Left lung (tissue), 10 donors: Measurements from ENCODE around the gene ARMH3. TPM values are rescaled to one million over a fixed set of nuclear protein-coding genes. Genes with fewer than 3 reads are reported as not detected.

Experiments used
- ATAC-seq: fragments of 200-7000 bp; cut with Tn5 transposase; one replicate; pipeline ENCODE4 v1.9.1; 2020; ENCODE audit warnings: moderate library complexity
- DNase-seq, 4 donors: peaks; one replicate each; pipeline ENCODE4 v3.0.0-alpha.2; 2013 to 2020
- H3K27ac ChIP-seq, 2 donors: fragments of 200-600 bp; sonication (generic) in 1 of 2; one replicate each; pipeline versions ENCODE4 v1.5.0 to v1.8.0; 2020 to 2021
- H3K27me3 ChIP-seq, 2 donors: fragments of 200-600 bp; sonication (generic) in 1 of 2; one replicate each; pipeline versions ENCODE4 v1.5.0 to v1.8.0; 2020 to 2021
- H3K36me3 ChIP-seq, 2 donors: fragments of 200-600 bp; sonication (generic) in 1 of 2; one replicate each; pipeline versions ENCODE4 v1.5.0 to v1.8.0; 2020 to 2021
- H3K4me1 ChIP-seq, 2 donors: fragments of 200-600 bp; one replicate each; pipeline ENCODE4 v1.8.0; 2021
- H3K4me3 ChIP-seq, 2 donors: fragments of 200-600 bp; sonication (generic) in 1 of 2; one replicate each; pipeline versions ENCODE4 v1.5.0 to v1.8.0; 2020 to 2021; ENCODE audit warnings: mild to moderate bottlenecking in 1 of 2
- H3K9me3 ChIP-seq, 2 donors: fragments of 200-600 bp; sonication (generic) in 1 of 2; one replicate each; pipeline versions ENCODE4 v1.5.0 to v1.8.0; 2020 to 2021
- CTCF ChIP-seq, 2 donors: fragments of 200-600 bp; sonication (generic) in 1 of 2; IDR thresholded peaks; one replicate each; pipeline versions ENCODE4 v1.5.0 to v1.8.0; 2021; ENCODE audit warnings: antibody characterized with exemption in 2 of 2
- intact Hi-C, 2 donors: fragments of 100-400 bp; cut with DNase I; formaldehyde crosslinking; loops; one replicate each; pipeline versions ENCODE4 v1.11.2 to v1.14.2; 2022
- polyA plus RNA-seq, 6 donors: library from polyadenylated mRNA; unstranded; fragments of 120-200 nt; gene quantifications; one replicate each; pipeline ENCODE4 v1.2.1, GENCODE V29; 2013; ENCODE audit not compliant: insufficient read length in 6 of 6
- total RNA-seq, 2 donors: library from RNA; stranded (reverse); fragmentation: NEBNext Ultra II Directional; extraction: Animal tissue kit (Norgen Biotek cat#: 25700); gene quantifications; one replicate each; pipeline ENCODE4 v1.2.1, GENCODE V29; 2021
- donor health status: DM: no; HTN: yes; CAD: no.
- donor health status: DM: no; HTN: no; CAD: no.

Gene ARMH3
- total and polyA plus RNA-seq, 8 donors = 19.4 to 26.2 (median 23.4) TPM

- Histone ChIP-seq H3K27ac (no peak overlapping the region), H3K4me3 (no peak overlapping the region), H3K27me3 (no peaks in the 10 kb centered on the region), H3K9me3 (no peaks in the 10 kb centered on the region), H3K4me1 (no peaks in the 10 kb centered on the region), H3K36me3 (no peaks in the 10 kb centered on the region)
- ATAC-seq (no peak), DNase-seq (no peak)
- no peak for TF ChIP-seq CTCF (IDR thresholded peaks at IDR 0.05)
- intact Hi-C loops = no loop called here
Measured at GRCh38 chr10:102090772-102091171, 34.8 kb upstream of the ARMH3 start.

GRCh38 chr10:102086196-102086595 lies 30.2 kb upstream of the ARMH3 start:
- H3K27me3 ChIP-seq = no peaks in the 10 kb centered on the region
- no peak overlapping the region for H3K4me3 ChIP-seq
- H3K27ac ChIP-seq = no peak overlapping the region
- no peak for DNase-seq
- no peaks in the 10 kb centered on the region for H3K9me3 ChIP-seq
- no peaks in the 10 kb centered on the region for H3K36me3 ChIP-seq
- intact Hi-C loops = no loop called here
- H3K4me1 ChIP-seq = no peaks in the 10 kb centered on the region
- TF ChIP-seq CTCF (IDR thresholded peaks at IDR 0.05) = no peak
- ATAC-seq = no peak

- no peaks in the 10 kb centered on the region for H3K27me3 ChIP-seq
- no peak for TF ChIP-seq CTCF (IDR thresholded peaks at IDR 0.05)
- DNase-seq (no peak), ATAC-seq (no peak)
- H3K27ac ChIP-seq = no peak overlapping the region
- no peaks in the 10 kb centered on the region for H3K9me3 ChIP-seq
- H3K4me1 ChIP-seq = no peaks in the 10 kb centered on the region
- H3K4me3 ChIP-seq = no peak overlapping the region
- intact Hi-C loops = no loop called here
- H3K36me3 ChIP-seq = no peaks in the 10 kb centered on the region
Measured at GRCh38 chr10:102085336-102085735, 29.4 kb upstream of the ARMH3 start.

GRCh38 chr10:102083541-102083940 lies 27.6 kb upstream of the ARMH3 start:
- Histone ChIP-seq H3K36me3 (no peaks in the 10 kb centered on the region), H3K9me3 (no peaks in the 10 kb centered on the region), H3K27ac (no peak overlapping the region), H3K4me1 (no peaks in the 10 kb centered on the region), H3K27me3 (no peaks in the 10 kb centered on the region), H3K4me3 (no peak overlapping the region)
- no peak for DNase-seq
- no peak for ATAC-seq
- intact Hi-C loops = no loop called here
- TF ChIP-seq CTCF (IDR thresholded peaks at IDR 0.05) = no peak

GRCh38 chr10:102072673-102073527 lies 16.9 kb upstream of the ARMH3 start:
- ATAC-seq (peak; percentile 99), DNase-seq (peak in 3 of 4 donors; percentile 67 to 76 (median 74))
- no peaks in the 10 kb centered on the region for H3K9me3 ChIP-seq
- H3K27ac ChIP-seq = no peak overlapping the region
- H3K4me3 ChIP-seq = no peak overlapping the region
- H3K36me3 ChIP-seq = peaks cover 0 to 9% of the 10 kb centered on the region in 2 donors
- H3K27me3 ChIP-seq = no peaks in the 10 kb centered on the region
- peak; percentile 89 to 97 for TF ChIP-seq CTCF (IDR thresholded peaks at IDR 0.05)
- intact Hi-C loops = loop anchor here in 1 of 2 donors (10.0 kb wide), 1 partner anchor 238 kb away; no protein-coding TSS in a partner anchor
- peaks cover 3 to 21% of the 10 kb centered on the region in 2 donors for H3K4me1 ChIP-seq
